OCI-LY1 (cell line): ENCODE results near the gene AKNAD1.

ENCODE experiments used
- H2AFZ ChIP-seq: fragments of 200-600 bp; sonication (generic), shearing (Covaris generic); 2 replicates; pipeline ENCODE4 v1.6.0; 2014; ENCODE audit warnings: antibody characterized with exemption, mild to moderate bottlenecking, low read length
- H3F3A ChIP-seq: fragments of 200-600 bp; sonication (generic), shearing (Covaris generic); 2 replicates; pipeline ENCODE4 v1.6.0; 2014; ENCODE audit warnings: mild to moderate bottlenecking, antibody characterized with exemption, low read length, moderate library complexity; ENCODE audit not compliant: insufficient read depth
- H3K27ac ChIP-seq: fragments of 200-600 bp; sonication (generic); 2 replicates; pipeline ENCODE4 v1.5.1; 2014; ENCODE audit warnings: low read length, mixed run types, mild to moderate bottlenecking, low read depth; ENCODE audit not compliant: poor library complexity, severe bottlenecking
- H3K27me3 ChIP-seq: fragments of 200-600 bp; sonication (generic); 2 replicates; pipeline ENCODE4 v1.6.0; 2014; ENCODE audit warnings: antibody characterized with exemption, mild to moderate bottlenecking, low read length, moderate library complexity; ENCODE audit not compliant: insufficient read depth
- H3K36me3 ChIP-seq: fragments of 200-600 bp; sonication (generic); 2 replicates; pipeline ENCODE4 v1.6.1; 2014; ENCODE audit warnings: mild to moderate bottlenecking, antibody characterized with exemption, low read length, moderate library complexity, mixed read lengths; ENCODE audit not compliant: insufficient read depth
- H3K4me1 ChIP-seq: fragments of 200-600 bp; sonication (generic); 2 replicates; pipeline ENCODE4 v1.5.1; 2014; ENCODE audit warnings: mild to moderate bottlenecking, low read length, moderate library complexity; ENCODE audit not compliant: insufficient read depth, severe bottlenecking
- H3K4me2 ChIP-seq: fragments of 200-600 bp; sonication (generic), shearing (Covaris generic); 2 replicates; pipeline ENCODE4 v1.6.1; 2014; ENCODE audit warnings: low read length
- H3K4me3 ChIP-seq: fragments of 200-600 bp; sonication (generic); 2 replicates; pipeline ENCODE4 v1.5.1; 2014; ENCODE audit warnings: low read length, low read depth, mild to moderate bottlenecking, mixed read lengths; ENCODE audit not compliant: poor library complexity, severe bottlenecking
- H3K79me2 ChIP-seq: fragments of 200-600 bp; shearing (Covaris generic); 2 replicates; pipeline ENCODE4 v1.6.1; 2016; ENCODE audit warnings: mixed run types, low read length, mixed read lengths; ENCODE audit not compliant: insufficient read depth
- H3K9ac ChIP-seq: fragments of 200-600 bp; sonication (generic), shearing (Covaris generic); 2 replicates; pipeline ENCODE4 v1.6.1; 2014; ENCODE audit warnings: mild to moderate bottlenecking, low read length, mixed read lengths
- H3K9me2 ChIP-seq: fragments of 200-600 bp; sonication (generic), shearing (Covaris generic); 2 replicates; pipeline ENCODE4 v1.6.1; 2014; ENCODE audit warnings: low read depth, mild to moderate bottlenecking, low read length, mixed read lengths
- H3K9me3 ChIP-seq: fragments of 200-600 bp; shearing (Covaris generic); 2 replicates; pipeline ENCODE4 v1.6.1; 2014; ENCODE audit warnings: low read length, mixed read lengths
- H4K20me1 ChIP-seq: fragments of 200-600 bp; sonication (generic), shearing (Covaris generic); 2 replicates; pipeline ENCODE4 v1.6.0; 2016; ENCODE audit warnings: mild to moderate bottlenecking, low read length; ENCODE audit not compliant: insufficient read depth
- CTCF ChIP-seq: fragments of 200-600 bp; sonication (generic), shearing (Covaris generic); IDR thresholded peaks from 2 replicates; pipeline ENCODE4 v1.5.1; 2017; ENCODE audit warnings: mild to moderate bottlenecking, antibody characterized with exemption, low read length, moderate library complexity, mixed read lengths
- EZH2 ChIP-seq: fragments of 200-600 bp; sonication (generic), shearing (Covaris generic); IDR thresholded peaks from 2 replicates; pipeline ENCODE4 v1.8.0; 2017; ENCODE audit warnings: borderline replicate concordance, mixed run types, mild to moderate bottlenecking, antibody characterized with exemption, low read length, moderate library complexity, mixed read lengths

The AKNAD1 gene

GRCh38 chr1:108860190-108860907 is 3.5 kb upstream of the AKNAD1 start:
- no peaks in the 10 kb centered on the region for H3K36me3 ChIP-seq
- no peaks in the 10 kb centered on the region for H4K20me1 ChIP-seq
- H3K9ac ChIP-seq: no peak overlapping the region
- no peaks in the 10 kb centered on the region for H3K79me2 ChIP-seq
- H3K27ac ChIP-seq: no peak overlapping the region
- H3K9me2 ChIP-seq: no peaks in the 10 kb centered on the region
- H3K27me3 ChIP-seq: no peaks in the 10 kb centered on the region; the same call in 1 of the 2 replicates
- H3K4me2 ChIP-seq: no peak overlapping the region
- H2AFZ ChIP-seq: no peak overlapping the region
- H3K9me3 ChIP-seq: no peaks in the 10 kb centered on the region
- peaks cover 5% of the 10 kb centered on the region for H3K4me1 ChIP-seq
- H3K4me3 ChIP-seq: no peak overlapping the region
- H3F3A ChIP-seq: no peaks in the 10 kb centered on the region
- no peak for TF ChIP-seq EZH2
- no peak for TF ChIP-seq CTCF

- TF ChIP-seq CTCF (no peak), EZH2 (no peak)
- no peaks in the 10 kb centered on the region for H3K9me3 ChIP-seq
Measured at GRCh38 chr1:108858230-108858950, 1.5 kb upstream of the AKNAD1 start.

GRCh38 chr1:108854221-108855019 is 2.5 kb downstream of the AKNAD1 start:
- Histone ChIP-seq H3F3A (no peaks in the 10 kb centered on the region), H3K36me3 (no peaks in the 10 kb centered on the region), H3K27me3 (no peaks in the 10 kb centered on the region; the same call in 1 of the 2 replicates), H4K20me1 (no peaks in the 10 kb centered on the region), H3K79me2 (no peaks in the 10 kb centered on the region), H3K9me3 (no peaks in the 10 kb centered on the region), H3K4me1 (no peaks in the 10 kb centered on the region), H3K27ac (no peak overlapping the region), H3K4me3 (no peak overlapping the region), H2AFZ (no peak overlapping the region), H3K9ac (no peak overlapping the region), H3K9me2 (no peaks in the 10 kb centered on the region), H3K4me2 (no peak overlapping the region)
- no peak for TF ChIP-seq EZH2

More at GRCh38 chr1:108858230-108858950, 1.5 kb upstream of the AKNAD1 start:
- Histone ChIP-seq H3F3A (no peaks in the 10 kb centered on the region), H3K9ac (no peak overlapping the region), H3K79me2 (no peaks in the 10 kb centered on the region), H3K27ac (no peak overlapping the region), H3K27me3 (no peaks in the 10 kb centered on the region; the same call in 1 of the 2 replicates), H3K4me3 (no peak overlapping the region), H4K20me1 (no peaks in the 10 kb centered on the region), H3K4me1 (peaks cover 5% of the 10 kb centered on the region), H3K4me2 (no peak overlapping the region), H3K9me2 (no peaks in the 10 kb centered on the region), H2AFZ (no peak overlapping the region), H3K36me3 (no peaks in the 10 kb centered on the region)
